SK-N-SH (cell line): Measurements from ENCODE around the gene GMPR. TPM values are rescaled to one million over a fixed set of nuclear protein-coding genes. Genes with fewer than 3 reads are reported as not detected.

Experiments used
- CTCF ChIA-PET: fragments of 300-600, 350-600 bp; formaldehyde crosslinking; extraction: SDS; loops from one replicate; lab custom pipeline; 2021; lab: Yijun Ruan, JAX
- POLR2A ChIA-PET: fragments of 350-600 bp; sonication (Branson Sonifier 250); formaldehyde crosslinking; extraction: SDS; loops from one replicate; lab custom pipeline; 2020; ENCODE audit warnings: antibody characterized with exemption, inconsistent platforms; lab: Yijun Ruan, JAX
- DNase-seq: peaks from one replicate; pipeline ENCODE4 v3.0.0; 2012
- H2AFZ ChIP-seq: fragments of 200-600 bp; sonication (generic); 2 replicates; pipeline ENCODE4 v1.8.1; 2016; ENCODE audit warnings: antibody characterized with exemption, mild to moderate bottlenecking, low read depth
- H3F3A ChIP-seq: fragments of 200-600 bp; sonication (generic); replicated peaks from 2 replicates; pipeline ENCODE3; 2016; ENCODE audit warnings: antibody characterized with exemption, mild to moderate bottlenecking; ENCODE audit not compliant: insufficient read depth
- H3K27ac ChIP-seq, 2 experiments: fragments of 200-500 bp in 1 of 2; fragments of 200-600 bp in 1 of 2; sonication (Bioruptor generic) in 1 of 2; sonication (generic), shearing (Covaris generic) in 1 of 2; 2 replicates each; pipeline versions ENCODE4 v1.5.1 to v1.6.1; 2014 to 2016; ENCODE audit warnings: low read depth in 2 of 2, inconsistent platforms in 1 of 2, low read length in 1 of 2, mild to moderate bottlenecking in 1 of 2, mixed read lengths in 1 of 2
- H3K27me3 ChIP-seq: fragments of 200-600 bp; sonication (generic), shearing (Covaris generic); 2 replicates; pipeline ENCODE4 v1.6.1; 2016; ENCODE audit warnings: mixed run types; ENCODE audit not compliant: insufficient read depth
- H3K36me3 ChIP-seq, 2 experiments: fragments of 200-500 bp in 1 of 2; fragments of 200-600 bp in 1 of 2; sonication (Bioruptor generic) in 1 of 2; sonication (generic) in 1 of 2; replicated peaks in 1 of 2; 2 replicates each; pipeline versions ENCODE3 to v1.5.1; 2014 to 2016; ENCODE audit warnings: low read length in 1 of 2, mild to moderate bottlenecking in 1 of 2; ENCODE audit not compliant: insufficient read depth in 2 of 2, control insufficient read depth in 1 of 2
- H3K4me1 ChIP-seq, 2 experiments: fragments of 200-500 bp in 1 of 2; fragments of 200-600 bp in 1 of 2; sonication (Bioruptor generic) in 1 of 2; sonication (generic), shearing (Covaris generic) in 1 of 2; 2 replicates each; pipeline versions ENCODE4 v1.5.1 to v1.6.1; 2014 to 2016; ENCODE audit warnings: low read depth in 1 of 2, low read length in 1 of 2, mixed run types in 1 of 2; ENCODE audit not compliant: insufficient read depth in 2 of 2, control insufficient read depth in 1 of 2
- H3K4me2 ChIP-seq: fragments of 200-600 bp; sonication (generic), shearing (Covaris generic); 2 replicates; pipeline ENCODE4 v1.6.1; 2017; ENCODE audit warnings: mixed run types
- H3K4me3 ChIP-seq, 2 experiments: fragments of 200-500 bp in 1 of 2; fragments of 200-600 bp in 1 of 2; sonication (Bioruptor generic) in 1 of 2; sonication (generic), shearing (Covaris generic) in 1 of 2; 2 replicates each; pipeline versions ENCODE4 v1.5.1 to v1.8.1; 2014 to 2016; ENCODE audit warnings: low read depth in 2 of 2, inconsistent platforms in 1 of 2, low read length in 1 of 2, mild to moderate bottlenecking in 1 of 2, mixed read lengths in 1 of 2, moderate library complexity in 1 of 2
- H3K79me2 ChIP-seq: fragments of 200-600 bp; sonication (generic); 2 replicates; pipeline ENCODE4 v1.8.1; 2017; ENCODE audit warnings: mild to moderate bottlenecking; ENCODE audit not compliant: insufficient read depth
- H3K9ac ChIP-seq: fragments of 200-600 bp; sonication (generic); 2 replicates; pipeline ENCODE4 v1.6.1; 2017; ENCODE audit warnings: mixed run types
- H3K9me2 ChIP-seq: fragments of 200-600 bp; sonication (generic); 2 replicates; pipeline ENCODE4 v1.6.1; 2017; ENCODE audit warnings: mixed run types
- H3K9me3 ChIP-seq: fragments of 200-600 bp; sonication (generic); 2 replicates; pipeline ENCODE4 v1.6.1; 2017; ENCODE audit warnings: mixed run types, mild to moderate bottlenecking, moderate library complexity
- H4K20me1 ChIP-seq: fragments of 200-600 bp; sonication (generic); 2 replicates; pipeline ENCODE4 v1.6.1; 2017; ENCODE audit warnings: mild to moderate bottlenecking, mixed run types; ENCODE audit not compliant: insufficient read depth
- CTCF ChIP-seq: fragments of 200-600 bp; sonication (generic); IDR thresholded peaks from 2 replicates; pipeline ENCODE4 v1.6.1; 2017; ENCODE audit warnings: antibody characterized with exemption, mild to moderate bottlenecking, moderate library complexity
- FOSL2 ChIP-seq: IDR thresholded peaks from 2 replicates; pipeline ENCODE4 v1.4.0; 2012; ENCODE audit warnings: low read depth, mild to moderate bottlenecking, moderate library complexity, borderline replicate concordance
- FOXJ3 ChIP-seq: sonication (generic); formaldehyde crosslinking; IDR thresholded peaks from 2 replicates; pipeline ENCODE4 v1.5.1; 2020; ENCODE audit warnings: mild to moderate bottlenecking, missing genetic modification reagents
- GATA2 ChIP-seq: sonication (generic); formaldehyde crosslinking; IDR thresholded peaks from 2 replicates; pipeline ENCODE4 v1.5.0; 2020; ENCODE audit warnings: mild to moderate bottlenecking, missing genetic modification reagents
- IRF3 ChIP-seq: fragments of 150-350 bp; IDR thresholded peaks from 2 replicates; pipeline ENCODE4 v1.6.1; 2016; ENCODE audit warnings: mild to moderate bottlenecking, low read depth, low read length
- JUND ChIP-seq: IDR thresholded peaks from 2 replicates; pipeline ENCODE4 v1.4.0; 2012
- MEF2A ChIP-seq: IDR thresholded peaks from 2 replicates; pipeline ENCODE4 v1.4.0; 2012; ENCODE audit warnings: low read depth, borderline replicate concordance
- NFIC ChIP-seq: IDR thresholded peaks from 2 replicates; pipeline ENCODE4 v1.4.0; 2012; ENCODE audit warnings: borderline replicate concordance
- PBX3 ChIP-seq: IDR thresholded peaks from 2 replicates; pipeline ENCODE4; 2012
- POLR2AphosphoS5 ChIP-seq: IDR thresholded peaks from 2 replicates; pipeline ENCODE4 v1.6.1; 2012; ENCODE audit warnings: low read depth, low read length
- REST ChIP-seq: IDR thresholded peaks from 2 replicates; pipeline ENCODE4 v1.6.1; 2012; ENCODE audit warnings: mild to moderate bottlenecking, low read depth, low read length, moderate library complexity
- RXRA ChIP-seq: IDR thresholded peaks from 2 replicates; pipeline ENCODE4 v1.4.0; 2012; ENCODE audit warnings: low read depth, mild to moderate bottlenecking, borderline replicate concordance
- TCF12 ChIP-seq: IDR thresholded peaks from 2 replicates; pipeline ENCODE4 v1.4.0; 2012
- WGBS: methylation state at CpG from one replicate; pipeline ENCODE4 v1.1.6; 2017; ENCODE audit warnings: low lambda C conversion rate; 5-methylcytosine and 5-hydroxymethylcytosine counted together
- polyA plus RNA-seq, 3 experiments: library from polyadenylated mRNA; depleted of rRNA; stranded (reverse); fragments of >200 nt; gene quantifications; 2 replicates each; pipeline ENCODE4 v1.2.3, GENCODE V29; 2012

GMPR gene
- polyA plus RNA-seq, 1 of the 3 experiments (the other 2 are of a cell fraction) = 21.0 TPM

- 0 out of 2 replicates have a peak, but pooled peaks have one; percentile 40 for TF ChIP-seq REST
- TF ChIP-seq JUND = no peak
- peak; percentile 37; the same call in 1 of the 2 replicates for TF ChIP-seq GATA2
- TF ChIP-seq TCF12 = no peak
Measured at GRCh38 chr6:16332175-16332542, 93.8 kb downstream of the GMPR start (continued).

- H3K9ac ChIP-seq = no peak overlapping the region
- no peak overlapping the region for H3K4me2 ChIP-seq
- no peak overlapping the region for H3K4me3 ChIP-seq
- H3K4me1 ChIP-seq = peaks cover 46 to 59% of the 10 kb centered on the region in 2 experiments
- 52% methylated on average over 3 of the region's 3 CpGs for WGBS
- H3K9me3 ChIP-seq = no peaks in the 10 kb centered on the region
- H3K36me3 ChIP-seq = no peaks in the 10 kb centered on the region
- CTCF ChIA-PET = interaction anchor here (1.0 to 10.8 kb wide), 13 partner anchors 9 to 631 kb away, joined by 3 to 289 read pairs (median 23); partner anchors contain the start of gene ATXN1
- H3K79me2 ChIP-seq = peaks cover 9% of the 10 kb centered on the region
- no peak overlapping the region for H2AFZ ChIP-seq
- POLR2A ChIA-PET = no interaction called here
- TF ChIP-seq RXRA = peak; percentile 46; the same call in 1 of the 2 replicates
- TF ChIP-seq IRF3 = no peak
- TF ChIP-seq JUND = peak; percentile 17; the same call in 1 of the 2 replicates
- peak; percentile 56; the same call in 1 of the 2 replicates for TF ChIP-seq FOSL2
- TF ChIP-seq TCF12 = peak; percentile 57; the same call in 1 of the 2 replicates
- peak; percentile 38; the same call in 1 of the 2 replicates for TF ChIP-seq MEF2A
- TF ChIP-seq FOXJ3 (CRISPR knock-in tag) = no peak
- TF ChIP-seq CTCF = no peak
- TF ChIP-seq PBX3 = peak; percentile 47
- peak; percentile 17; the same call in 1 of the 2 replicates for TF ChIP-seq NFIC
- no peak for TF ChIP-seq POLR2AphosphoS5
- peaks cover 8% of the 10 kb centered on the region; the same call in 1 of the 2 replicates for H4K20me1 ChIP-seq
- H3F3A ChIP-seq = peaks cover 37% of the 10 kb centered on the region
- peak overlapping the region in 1 of 2 experiments; percentile 75; a peak in 2 of 4 replicates for H3K27ac ChIP-seq
- no peak for DNase-seq
- H3K27me3 ChIP-seq = no peaks in the 10 kb centered on the region
- H3K9me2 ChIP-seq = no peaks in the 10 kb centered on the region
Measured at GRCh38 chr6:16333580-16333979, 95.2 kb downstream of the GMPR start.
